ENCODE data around the gene GNB2. TPM values are rescaled to one million over a fixed set of nuclear protein-coding genes. Genes with fewer than 3 reads are reported as not detected.

GNB2 gene
- total and polyA plus RNA-seq, 2 of the 13 experiments (the other 11 are each of a cell fraction or from before 2014, with no cell fraction given): 48.3 to 67.1 TPM

GRCh38 chr7:100673302-100673941 lies at the start of gene GNB2 (continued):
- 0 out of 2 replicates have a peak, but pooled peaks have one; percentile 25 for TF ChIP-seq TBP (CRISPR knock-in tag; IDR thresholded peaks at IDR 0.05)
- no peak for TF ChIP-seq RBAK (CRISPR knock-in tag; IDR thresholded peaks at IDR 0.05)
- TF ChIP-seq ZNF646 (CRISPR knock-in tag; IDR thresholded peaks at IDR 0.05): no peak
- no peak for TF ChIP-seq HNF1A (IDR thresholded peaks at IDR 0.05; ENCODE audit: low read depth)
- TF ChIP-seq HNF1A (CRISPR knock-in tag; IDR thresholded peaks at IDR 0.05; ENCODE audit: borderline replicate concordance): peak; percentile 60; the same call in 1 of the 2 replicates
- TF ChIP-seq ETV5 (CRISPR knock-in tag; IDR thresholded peaks at IDR 0.05; ENCODE audit: borderline replicate concordance): peak; percentile 30
- TF ChIP-seq NCOA2 (CRISPR knock-in tag; IDR thresholded peaks at IDR 0.05): peak; percentile 44; the same call in 1 of the 2 replicates
- 0 out of 2 replicates have a peak, but pooled peaks have one; percentile 41 for TF ChIP-seq ZNF451 (CRISPR knock-in tag; IDR thresholded peaks at IDR 0.05)
- no peak for TF ChIP-seq ZNF740 (CRISPR knock-in tag; IDR thresholded peaks at IDR 0.05)
- no peak for TF ChIP-seq KAT2B (IDR thresholded peaks at IDR 0.05; ENCODE audit: borderline replicate concordance, low read depth, low read length)
- TF ChIP-seq CBX5 (CRISPR knock-in tag; IDR thresholded peaks at IDR 0.05; ENCODE audit: borderline replicate concordance): no peak
- TF ChIP-seq ZFX (CRISPR knock-in tag; IDR thresholded peaks at IDR 0.05; ENCODE audit: low read depth): peak; percentile 76; the same call in 1 of the 2 replicates
- peak; percentile 70 for TF ChIP-seq ZNF574 (CRISPR knock-in tag; IDR thresholded peaks at IDR 0.05)
- TF ChIP-seq ZNF496 (CRISPR knock-in tag; IDR thresholded peaks at IDR 0.05; ENCODE audit: insufficient replicate concordance): no peak
- TF ChIP-seq NR2F6 (IDR thresholded peaks at IDR 0.05): no peak
- peak; percentile 36; the same call in 1 of the 2 replicates for TF ChIP-seq NR2F6 (CRISPR knock-in tag; IDR thresholded peaks at IDR 0.05)
